ENCODE measurements around the gene FCRL6.

- TF ChIP-seq ZNF280D (tag by site-specific recombination; IDR thresholded peaks at IDR 0.05) (no peak), ZNF580 (tag by site-specific recombination; IDR thresholded peaks at IDR 0.05) (no peak), ZNF501 (tag by site-specific recombination; IDR thresholded peaks at IDR 0.05) (no peak), TCF7L2 (IDR thresholded peaks at IDR 0.05; ENCODE audit: borderline replicate concordance, low read depth, low read length) (no peak), ZNF768 (tag by site-specific recombination; IDR thresholded peaks at IDR 0.05) (no peak)
- TF ChIP-seq, protein P1, sequence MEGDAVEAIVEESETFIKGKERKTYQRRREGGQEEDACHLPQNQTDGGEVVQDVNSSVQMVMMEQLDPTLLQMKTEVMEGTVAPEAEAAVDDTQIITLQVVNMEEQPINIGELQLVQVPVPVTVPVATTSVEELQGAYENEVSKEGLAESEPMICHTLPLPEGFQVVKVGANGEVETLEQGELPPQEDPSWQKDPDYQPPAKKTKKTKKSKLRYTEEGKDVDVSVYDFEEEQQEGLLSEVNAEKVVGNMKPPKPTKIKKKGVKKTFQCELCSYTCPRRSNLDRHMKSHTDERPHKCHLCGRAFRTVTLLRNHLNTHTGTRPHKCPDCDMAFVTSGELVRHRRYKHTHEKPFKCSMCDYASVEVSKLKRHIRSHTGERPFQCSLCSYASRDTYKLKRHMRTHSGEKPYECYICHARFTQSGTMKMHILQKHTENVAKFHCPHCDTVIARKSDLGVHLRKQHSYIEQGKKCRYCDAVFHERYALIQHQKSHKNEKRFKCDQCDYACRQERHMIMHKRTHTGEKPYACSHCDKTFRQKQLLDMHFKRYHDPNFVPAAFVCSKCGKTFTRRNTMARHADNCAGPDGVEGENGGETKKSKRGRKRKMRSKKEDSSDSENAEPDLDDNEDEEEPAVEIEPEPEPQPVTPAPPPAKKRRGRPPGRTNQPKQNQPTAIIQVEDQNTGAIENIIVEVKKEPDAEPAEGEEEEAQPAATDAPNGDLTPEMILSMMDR (tag by site-specific recombination; IDR thresholded peaks at IDR 0.05): no peak
- TF ChIP-seq, protein P2, sequence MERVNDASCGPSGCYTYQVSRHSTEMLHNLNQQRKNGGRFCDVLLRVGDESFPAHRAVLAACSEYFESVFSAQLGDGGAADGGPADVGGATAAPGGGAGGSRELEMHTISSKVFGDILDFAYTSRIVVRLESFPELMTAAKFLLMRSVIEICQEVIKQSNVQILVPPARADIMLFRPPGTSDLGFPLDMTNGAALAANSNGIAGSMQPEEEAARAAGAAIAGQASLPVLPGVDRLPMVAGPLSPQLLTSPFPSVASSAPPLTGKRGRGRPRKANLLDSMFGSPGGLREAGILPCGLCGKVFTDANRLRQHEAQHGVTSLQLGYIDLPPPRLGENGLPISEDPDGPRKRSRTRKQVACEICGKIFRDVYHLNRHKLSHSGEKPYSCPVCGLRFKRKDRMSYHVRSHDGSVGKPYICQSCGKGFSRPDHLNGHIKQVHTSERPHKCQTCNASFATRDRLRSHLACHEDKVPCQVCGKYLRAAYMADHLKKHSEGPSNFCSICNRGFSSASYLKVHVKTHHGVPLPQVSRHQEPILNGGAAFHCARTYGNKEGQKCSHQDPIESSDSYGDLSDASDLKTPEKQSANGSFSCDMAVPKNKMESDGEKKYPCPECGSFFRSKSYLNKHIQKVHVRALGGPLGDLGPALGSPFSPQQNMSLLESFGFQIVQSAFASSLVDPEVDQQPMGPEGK (tag by site-specific recombination; IDR thresholded peaks at IDR 0.05): no peak
These were observed 26.6 kb downstream of the FCRL6 start for GRCh38 chr1:159828581-159829272.

Measured in HEK293 (cell line).